HG03108 (cell line): ENCODE data around the gene BBS4.

Experiments used
- ATAC-seq: cut with Tn5 transposase; IDR thresholded peaks from one replicate; pipeline ENCODE4 v1.9.1; 2021; ENCODE audit warnings: moderate library complexity; ENCODE audit not compliant: unreplicated experiment

The BBS4 gene

GRCh38 chr15:72754096-72754495 is 68.1 kb downstream of the BBS4 start:
- ATAC-seq, result no peak

DNA sequence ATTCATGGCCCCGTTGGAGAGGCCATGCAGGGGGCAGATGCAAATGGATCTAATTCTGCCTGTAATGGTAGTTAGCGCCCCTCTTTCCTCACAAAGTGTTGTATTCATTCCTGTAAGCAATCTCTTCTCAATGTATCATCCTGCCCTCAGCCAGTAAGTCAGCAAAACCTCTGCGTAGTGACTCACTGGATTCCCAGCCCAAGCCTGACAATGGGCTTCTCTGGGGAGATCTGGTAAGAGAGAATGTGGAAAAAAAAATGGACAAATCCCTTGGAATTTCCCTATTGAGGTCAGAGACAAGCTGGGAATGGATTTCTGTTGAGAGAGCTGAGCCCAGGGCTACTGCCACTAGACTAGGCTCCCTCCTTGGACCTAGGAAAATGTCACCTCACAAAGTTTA is 72.2 kb downstream of the BBS4 start:
- no peak for ATAC-seq

- ATAC-seq, result no peak
Observed at GRCh38 chr15:72760590-72761260, 74.7 kb downstream of the BBS4 start.

DNA sequence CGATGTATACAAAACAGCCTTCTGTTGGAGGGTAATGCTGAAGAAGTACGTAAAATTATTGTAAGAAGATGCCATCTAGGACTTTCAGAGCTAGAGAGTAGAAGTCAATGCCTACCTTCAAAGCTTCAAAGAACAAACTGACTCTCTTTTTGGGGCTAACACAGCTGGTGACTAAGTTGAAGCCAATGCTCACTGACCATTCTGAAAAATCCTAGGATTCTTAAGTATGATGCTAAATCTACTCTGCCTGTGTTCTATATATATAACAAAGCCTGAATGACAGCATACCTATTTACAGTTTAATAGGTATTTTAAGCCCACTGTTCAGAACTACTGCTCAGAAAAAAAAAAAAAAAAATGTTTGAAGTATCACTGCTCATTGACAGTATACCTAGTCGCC is 78.6 kb downstream of the BBS4 start:
- ATAC-seq, result no peak

GRCh38 chr15:72766025-72766424 is 80.0 kb downstream of the BBS4 start:
- ATAC-seq, result no peak

GRCh38 chr15:72766780-72767179 is 80.8 kb downstream of the BBS4 start:
- no peak for ATAC-seq

DNA sequence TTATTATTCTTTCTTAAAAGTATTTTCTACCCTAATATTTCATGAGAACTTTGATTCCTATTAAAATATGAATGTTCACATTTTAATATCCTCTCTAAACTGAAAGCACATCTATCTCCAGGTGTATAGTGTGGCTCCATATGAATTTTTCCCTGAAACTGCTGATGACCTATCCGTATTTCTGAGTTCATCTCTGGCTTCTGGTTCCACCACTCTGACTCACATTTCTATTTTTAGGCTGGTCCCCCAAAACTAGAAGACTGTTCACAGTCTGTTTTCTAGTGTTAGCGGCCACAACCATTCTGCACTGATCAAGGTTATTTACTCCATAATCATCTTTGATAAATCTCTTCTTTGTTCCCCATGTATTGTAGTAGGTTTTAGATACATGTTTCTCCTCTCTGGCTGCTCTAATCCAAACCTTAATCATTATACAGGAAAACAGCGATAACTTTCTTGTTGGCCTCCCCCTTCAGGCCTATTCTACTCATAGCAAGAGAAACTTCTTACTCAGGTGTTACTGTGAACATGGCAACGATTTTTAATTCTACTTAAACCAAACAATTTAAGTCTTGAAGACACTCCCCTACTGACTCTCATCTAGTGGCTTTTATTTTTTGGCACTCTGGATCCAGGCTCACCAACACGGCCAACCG is 84.8 kb downstream of the BBS4 start:
- ATAC-seq, result no peak

DNA sequence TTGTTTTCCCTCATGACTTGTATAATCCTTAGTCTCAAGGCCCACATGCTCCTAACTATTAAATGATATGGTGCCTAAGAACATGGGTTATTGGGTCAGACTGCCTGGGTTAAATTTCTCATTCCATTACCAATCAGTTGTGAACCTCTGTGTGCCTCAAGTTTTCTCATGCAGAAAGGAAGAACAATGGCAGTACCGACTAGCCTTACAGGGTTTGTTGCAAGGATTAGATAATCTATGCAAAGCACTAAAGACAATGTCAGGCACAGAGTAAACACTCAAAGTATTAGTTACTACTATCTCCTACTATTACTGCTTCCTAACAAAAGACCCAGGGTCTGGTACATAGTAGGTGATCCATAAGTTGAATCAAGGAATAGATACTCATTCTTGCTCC is 85.3 kb downstream of the BBS4 start:
- no peak for ATAC-seq

- ATAC-seq, result no peak
Observed at GRCh38 chr15:72774696-72775383, 88.8 kb downstream of the BBS4 start.

DNA sequence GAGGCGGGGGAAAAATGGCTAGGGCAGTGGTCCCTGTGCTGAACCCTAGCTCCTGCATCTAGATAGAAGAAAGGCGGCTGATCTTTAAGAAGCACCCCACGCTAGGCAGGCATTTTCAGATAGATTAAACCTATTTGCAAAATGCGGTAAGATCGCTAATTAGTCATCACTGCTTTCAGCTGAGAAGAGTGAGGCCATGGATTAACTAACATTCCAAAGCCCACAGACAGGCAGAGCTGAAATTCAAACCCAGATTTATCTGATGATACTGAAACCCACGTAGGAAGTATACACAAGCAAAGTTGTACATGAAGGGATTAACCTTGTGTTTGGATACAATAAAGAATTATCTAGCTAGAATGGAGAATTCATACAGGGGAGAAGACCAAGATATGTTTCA is 92.8 kb downstream of the BBS4 start:
- no peak for ATAC-seq

GRCh38 chr15:72781631-72782030 is 95.6 kb downstream of the BBS4 start:
- no peak for ATAC-seq

- no peak for ATAC-seq
Observed at GRCh38 chr15:72782274-72783003, 96.4 kb downstream of the BBS4 start.

DNA sequence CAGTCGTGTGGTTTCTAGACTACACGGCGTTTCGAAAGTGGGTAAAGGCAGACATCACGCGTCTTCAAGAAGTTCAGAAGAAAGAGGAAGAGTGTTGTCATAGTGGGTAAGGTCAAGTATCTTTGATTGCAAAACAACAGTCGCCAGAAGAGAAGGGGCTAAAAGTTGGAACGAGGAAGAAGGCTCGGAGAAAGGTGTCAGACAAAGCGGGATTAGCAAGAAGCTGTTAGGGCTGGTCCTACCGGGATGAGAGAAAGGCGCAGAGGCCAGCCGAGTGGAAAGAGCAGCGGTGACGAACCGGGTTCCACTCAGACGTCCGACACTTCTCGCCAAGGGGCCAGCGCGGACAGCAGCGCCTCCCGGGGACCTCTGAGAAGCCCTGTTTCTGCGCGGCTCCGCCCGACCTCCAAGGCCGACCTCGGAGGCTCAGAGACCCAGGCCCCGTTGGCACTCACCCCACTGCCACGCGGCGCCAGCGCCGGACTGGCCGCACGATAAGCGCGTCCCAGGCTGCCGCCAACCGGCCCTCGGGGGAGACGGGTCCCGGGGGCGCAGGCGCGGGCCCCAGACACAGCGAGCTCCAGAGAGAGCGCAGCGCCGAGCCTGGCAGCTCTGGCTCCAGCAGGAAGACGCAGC is 97.1 kb downstream of the BBS4 start:
- ATAC-seq, result peak; percentile 21

DNA sequence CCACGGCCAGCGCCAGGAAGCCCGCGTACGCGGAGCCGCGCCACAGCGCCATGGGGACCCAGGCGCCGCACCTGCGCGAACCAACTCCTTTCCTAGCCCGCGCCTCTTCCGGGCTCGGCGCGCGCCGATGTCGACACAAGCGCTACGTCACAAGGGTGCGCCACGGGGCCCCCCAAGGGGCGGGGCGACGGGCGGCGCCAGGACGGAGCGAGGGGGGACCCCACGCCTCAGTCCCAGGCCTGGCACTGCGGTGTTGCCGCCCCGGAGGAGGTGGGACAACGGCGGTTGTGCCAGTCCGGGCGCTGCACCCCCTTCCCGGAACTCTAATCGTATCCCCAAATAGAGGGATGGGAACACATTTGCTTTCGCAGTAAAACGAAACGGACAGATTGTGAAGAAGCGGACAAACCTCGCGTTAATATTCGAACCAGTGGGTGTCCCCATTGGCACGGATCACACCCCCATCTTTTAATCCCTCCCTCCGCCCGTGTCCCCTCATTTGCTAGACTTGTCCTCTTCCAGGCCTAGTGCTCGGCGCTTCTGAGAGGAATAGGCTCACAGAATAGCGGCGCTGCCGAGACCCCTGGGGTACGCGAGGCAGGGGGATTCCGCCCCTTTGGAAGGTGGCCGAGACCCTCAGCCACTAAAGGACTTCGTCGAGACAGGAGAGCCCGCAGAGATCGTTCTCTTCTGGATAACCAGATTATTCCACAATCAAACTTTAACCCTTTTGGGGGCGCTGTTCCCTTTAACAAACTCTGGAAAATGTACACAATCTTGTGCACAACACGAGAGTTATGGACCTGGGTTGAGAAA is 97.8 kb downstream of the BBS4 start, which contains the start of gene ADPGK:
Gene ADPGK (minus strand): TSS at position 119 of the 816 bp plus-strand sequence. CDS start 67 bp downstream, at position 52.
- ATAC-seq, result peak; percentile 76

DNA sequence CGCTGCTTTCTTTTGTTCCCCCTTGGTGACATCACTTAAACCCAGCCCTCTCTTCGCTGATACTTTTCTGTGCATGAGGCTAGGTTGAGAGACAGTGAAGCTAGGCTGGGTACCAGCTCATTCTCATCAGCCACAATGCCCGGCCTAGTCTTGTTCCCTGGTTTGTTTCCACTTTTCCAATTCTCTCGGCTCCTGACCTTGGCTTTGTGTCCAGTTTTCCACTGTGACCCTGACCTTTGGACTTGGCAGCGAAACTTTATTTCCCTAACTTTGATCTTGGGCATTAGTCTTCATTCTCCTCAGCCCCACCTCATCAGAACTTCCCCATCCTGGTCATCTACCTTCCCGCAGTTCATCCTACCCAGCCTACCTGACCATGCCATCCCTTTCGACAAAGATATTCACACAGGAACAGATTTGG is 98.5 kb downstream of the BBS4 start:
- no peak for ATAC-seq

GRCh38 chr15:72785432-72785831 is 99.4 kb downstream of the BBS4 start:
- ATAC-seq, result no peak

DNA sequence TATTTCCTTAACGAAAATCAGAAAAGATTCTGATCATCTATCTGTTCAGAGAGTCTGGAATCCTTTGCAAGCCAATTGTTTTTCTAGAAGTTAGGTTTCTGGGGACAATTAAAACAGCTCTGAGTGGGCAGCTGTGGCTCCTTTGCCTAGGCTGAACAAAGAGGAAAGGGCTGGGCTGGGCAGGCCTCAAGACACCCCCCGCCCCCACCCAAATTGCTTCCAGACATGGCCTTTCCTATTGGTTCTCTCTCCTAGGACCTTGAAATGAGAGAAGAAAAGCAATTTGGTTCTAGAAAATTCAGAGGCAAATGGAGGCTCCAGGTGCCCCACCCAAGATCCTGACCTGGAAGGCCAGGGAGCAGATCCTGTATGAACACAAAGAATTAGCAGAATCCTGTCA is 99.8 kb downstream of the BBS4 start:
- ATAC-seq, result no peak

DNA sequence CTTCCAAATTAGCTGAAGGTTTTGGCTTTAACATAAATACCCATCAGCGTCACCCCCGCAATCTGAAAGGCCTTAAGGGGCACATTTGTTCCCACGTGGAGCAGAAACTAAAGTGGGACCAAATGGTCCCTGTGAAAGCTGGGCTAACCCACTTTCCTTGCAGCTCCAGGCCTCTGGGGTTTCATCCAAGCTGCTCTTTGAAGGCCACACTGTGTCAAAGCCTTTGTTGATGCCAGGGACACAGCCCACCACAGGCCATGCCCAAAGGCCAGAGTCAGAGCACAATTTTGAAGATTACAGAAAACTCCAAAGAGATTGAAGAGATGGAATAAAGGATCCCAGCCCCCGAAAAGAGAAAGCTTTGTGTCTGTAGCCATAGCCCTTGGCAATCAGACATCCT is 100.2 kb downstream of the BBS4 start:
- ATAC-seq, result no peak

GRCh38 chr15:72786676-72787345 is 100.8 kb downstream of the BBS4 start:
- no peak for ATAC-seq

GRCh38 chr15:72787526-72787925 is 101.5 kb downstream of the BBS4 start:
- ATAC-seq, result no peak
